Gastrocnemius medialis (tissue), 4 donors: ENCODE results near the gene SPATA12.

Source experiments
- POLR2A ChIP-seq, 2 donors: fragments of 450-650 bp; IDR thresholded peaks; one replicate each; pipeline ENCODE4 v1.6.1; 2017; ENCODE audit warnings: antibody characterized with exemption in 2 of 2, mild to moderate bottlenecking in 2 of 2, moderate library complexity in 2 of 2
- TF ChIP-seq, protein P1 (sequence below), 5 experiments: fragments of 450-650 bp in 3 of 5; fragments of 200-600 bp in 2 of 5; sonication (generic) in 2 of 5; IDR thresholded peaks in 4 of 5; conservative IDR thresholded peaks in 1 of 5; 1 replicate in 4 of 5; 2 replicates in 1 of 5; pipeline ENCODE4 v1.5.1; 2016 to 2019; ENCODE audit warnings: antibody characterized with exemption in 5 of 5, mild to moderate bottlenecking in 3 of 5, moderate library complexity in 3 of 5

DNA sequence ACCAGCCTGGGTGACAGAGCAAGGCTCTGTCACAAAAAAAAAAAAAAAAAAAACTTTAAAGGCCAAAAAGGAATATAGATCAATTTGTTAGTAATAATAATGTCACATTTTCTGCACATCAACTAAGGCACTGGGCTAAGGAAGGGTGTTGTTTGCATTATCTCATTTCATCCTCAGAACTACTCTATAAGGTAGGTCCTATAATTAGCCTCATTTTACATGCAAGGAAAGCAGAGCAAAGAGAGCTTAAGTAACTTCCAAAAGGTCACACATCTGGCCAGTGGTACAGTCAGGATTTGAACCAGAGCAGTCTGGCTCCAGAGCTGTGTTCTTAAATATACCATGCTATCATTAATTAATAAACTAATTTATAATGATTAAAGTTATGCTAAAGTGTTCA is 42.2 kb upstream of the SPATA12 start:
- TF ChIP-seq, protein P1, sequence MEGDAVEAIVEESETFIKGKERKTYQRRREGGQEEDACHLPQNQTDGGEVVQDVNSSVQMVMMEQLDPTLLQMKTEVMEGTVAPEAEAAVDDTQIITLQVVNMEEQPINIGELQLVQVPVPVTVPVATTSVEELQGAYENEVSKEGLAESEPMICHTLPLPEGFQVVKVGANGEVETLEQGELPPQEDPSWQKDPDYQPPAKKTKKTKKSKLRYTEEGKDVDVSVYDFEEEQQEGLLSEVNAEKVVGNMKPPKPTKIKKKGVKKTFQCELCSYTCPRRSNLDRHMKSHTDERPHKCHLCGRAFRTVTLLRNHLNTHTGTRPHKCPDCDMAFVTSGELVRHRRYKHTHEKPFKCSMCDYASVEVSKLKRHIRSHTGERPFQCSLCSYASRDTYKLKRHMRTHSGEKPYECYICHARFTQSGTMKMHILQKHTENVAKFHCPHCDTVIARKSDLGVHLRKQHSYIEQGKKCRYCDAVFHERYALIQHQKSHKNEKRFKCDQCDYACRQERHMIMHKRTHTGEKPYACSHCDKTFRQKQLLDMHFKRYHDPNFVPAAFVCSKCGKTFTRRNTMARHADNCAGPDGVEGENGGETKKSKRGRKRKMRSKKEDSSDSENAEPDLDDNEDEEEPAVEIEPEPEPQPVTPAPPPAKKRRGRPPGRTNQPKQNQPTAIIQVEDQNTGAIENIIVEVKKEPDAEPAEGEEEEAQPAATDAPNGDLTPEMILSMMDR (IDR thresholded peaks at IDR 0.05 in 4 of 5, conservative IDR thresholded peaks at IDR 0.05 in 1 of 5) = no peak
- no peak for TF ChIP-seq POLR2A (IDR thresholded peaks at IDR 0.05)
